ENCODE measurements around the gene DNAJB2.

GRCh38 chr2:219314804-219315468, 35.8 kb downstream of the DNAJB2 start:
- TF ChIP-seq EGR1 (IDR thresholded peaks at IDR 0.05; ENCODE audit: low read depth) (no peak), POLR2AphosphoS5 (IDR thresholded peaks at IDR 0.05; ENCODE audit: low read depth, low read length) (no peak), POLR2A (IDR thresholded peaks at IDR 0.05; ENCODE audit: borderline replicate concordance, extremely low read depth, insufficient read depth, insufficient read length) (no peak), CTCF (IDR thresholded peaks at IDR 0.05 in 2 of 3, conservative IDR thresholded peaks at IDR 0.05 in 1 of 3; ENCODE audit: borderline replicate concordance in 1 of 3, insufficient read depth in 1 of 3, low read depth in 2 of 3, low read length in 2 of 3) (no peak), EZH2 (IDR thresholded peaks at IDR 0.05) (no peak), EZH2phosphoT487 (IDR thresholded peaks at IDR 0.05; ENCODE audit: borderline replicate concordance) (no peak), SP1 (IDR thresholded peaks at IDR 0.05; ENCODE audit: low read depth) (no peak), CEBPB (IDR thresholded peaks at IDR 0.05; ENCODE audit: low read depth) (no peak), JUND (IDR thresholded peaks at IDR 0.05) (no peak), ZBTB33 (IDR thresholded peaks at IDR 0.05; ENCODE audit: extremely low read depth, insufficient replicate concordance, low read length) (no peak), YY1 (IDR thresholded peaks at IDR 0.05; ENCODE audit: extremely low read depth, insufficient replicate concordance, low read depth, low read length) (no peak)
